SK-N-SH treated with all-trans-retinoic acid at 6 μM for 48 hours (cell line): ENCODE results near the gene CDK15.
"Not testable (repeated sequence)": the region's sequence is repeated elsewhere in the genome, so short reads cannot be mapped to it uniquely, and the experiment has no call there.

Experiments
- ATAC-seq: fragments of 200-7000 bp; cut with Tn5 transposase; 3 replicates; pipeline ENCODE4 v1.9.1; 2020; ENCODE audit warnings: mild to moderate bottlenecking, moderate library complexity
- ARNTL ChIP-seq: fragments of 450-650 bp; formaldehyde crosslinking; IDR thresholded peaks from 2 replicates; pipeline ENCODE4 v1.5.0; 2020; ENCODE audit warnings: low read depth, mild to moderate bottlenecking, moderate library complexity, borderline replicate concordance
- BACH2 ChIP-seq: fragments of 250-450 bp; sonication (Bioruptor Pico); IDR thresholded peaks from 2 replicates; pipeline ENCODE4 v1.9.0; 2021; ENCODE audit warnings: mild to moderate bottlenecking, borderline replicate concordance
- CSDC2 ChIP-seq: fragments of 250-450 bp; sonication (Bioruptor Pico); IDR thresholded peaks from 2 replicates; pipeline ENCODE4 v1.5.0; 2020; ENCODE audit warnings: mild to moderate bottlenecking, moderate library complexity
- GLIS3 ChIP-seq: fragments of 250-450 bp; sonication (Bioruptor Pico); IDR thresholded peaks from 2 replicates; pipeline ENCODE4 v1.5.0; 2020; ENCODE audit warnings: mild to moderate bottlenecking, moderate library complexity
- OSR1 ChIP-seq: fragments of 250-450 bp; sonication (Bioruptor Pico); IDR thresholded peaks from 2 replicates; pipeline ENCODE4 v1.8.0; 2022; ENCODE audit warnings: moderate library complexity, mild to moderate bottlenecking, inconsistent platforms
- PPARA ChIP-seq: fragments of 250-450 bp; sonication (Bioruptor Pico); IDR thresholded peaks from 2 replicates; pipeline ENCODE4 v1.5.0; 2020; ENCODE audit warnings: mild to moderate bottlenecking, borderline replicate concordance
- RARB ChIP-seq: fragments of 250-450 bp; sonication (Bioruptor Pico); IDR thresholded peaks from 2 replicates; pipeline ENCODE4 v1.8.0; 2021; ENCODE audit warnings: mild to moderate bottlenecking, moderate library complexity
- SNAI2 ChIP-seq: fragments of 250-450 bp; sonication (Bioruptor Pico); IDR thresholded peaks from 2 replicates; pipeline ENCODE4 v1.5.0; 2020; ENCODE audit warnings: mild to moderate bottlenecking, moderate library complexity
- TCF4 ChIP-seq: fragments of 250-450 bp; sonication (Bioruptor Pico); IDR thresholded peaks from 2 replicates; pipeline ENCODE4 v1.8.0; 2021; ENCODE audit warnings: mild to moderate bottlenecking, moderate library complexity, borderline replicate concordance
- ZC3H10 ChIP-seq: fragments of 250-450 bp; sonication (Bioruptor Pico); IDR thresholded peaks from 2 replicates; pipeline ENCODE4 v1.5.1; 2021; ENCODE audit warnings: mild to moderate bottlenecking, moderate library complexity
- ZFP30 ChIP-seq: fragments of 450-650 bp; formaldehyde crosslinking; IDR thresholded peaks from 2 replicates; pipeline ENCODE4 v1.5.0; 2022; ENCODE audit warnings: mild to moderate bottlenecking, moderate library complexity
- ZNF70 ChIP-seq: fragments of 450-650 bp; formaldehyde crosslinking; IDR thresholded peaks from 2 replicates; pipeline ENCODE4 v1.5.0; 2020; ENCODE audit warnings: mild to moderate bottlenecking, moderate library complexity
- ZNF8 ChIP-seq: fragments of 450-650 bp; formaldehyde crosslinking; IDR thresholded peaks from 2 replicates; pipeline ENCODE4 v1.5.0; 2020; ENCODE audit warnings: mild to moderate bottlenecking, moderate library complexity
- TF ChIP-seq, protein P1 (sequence below): fragments of 250-450 bp; sonication (Bioruptor Pico); IDR thresholded peaks from 2 replicates; pipeline ENCODE4 v1.8.0; 2021; ENCODE audit warnings: low read depth, mild to moderate bottlenecking, moderate library complexity, borderline replicate concordance
- TF ChIP-seq, protein P2 (sequence below): fragments of 250-450 bp; sonication (Bioruptor Pico); IDR thresholded peaks from 2 replicates; pipeline ENCODE4 v1.8.0; 2020; ENCODE audit warnings: mild to moderate bottlenecking, moderate library complexity, borderline replicate concordance
- TF ChIP-seq, protein P3 (sequence below): fragments of 250-450 bp; sonication (Bioruptor Pico); IDR thresholded peaks from 2 replicates; pipeline ENCODE4 v1.5.1; 2020; ENCODE audit warnings: low read depth, mild to moderate bottlenecking, moderate library complexity
- TF ChIP-seq, protein P4 (sequence below): fragments of 250-450 bp; sonication (Bioruptor Pico); IDR thresholded peaks from 2 replicates; pipeline ENCODE4 v1.5.0; 2020; ENCODE audit warnings: mild to moderate bottlenecking, moderate library complexity
- TF ChIP-seq, protein P5 (sequence below): fragments of 250-450 bp; sonication (Bioruptor Pico); IDR thresholded peaks from 2 replicates; pipeline ENCODE4 v1.5.1; 2021; ENCODE audit warnings: mild to moderate bottlenecking, moderate library complexity

CDK15 gene

DNA sequence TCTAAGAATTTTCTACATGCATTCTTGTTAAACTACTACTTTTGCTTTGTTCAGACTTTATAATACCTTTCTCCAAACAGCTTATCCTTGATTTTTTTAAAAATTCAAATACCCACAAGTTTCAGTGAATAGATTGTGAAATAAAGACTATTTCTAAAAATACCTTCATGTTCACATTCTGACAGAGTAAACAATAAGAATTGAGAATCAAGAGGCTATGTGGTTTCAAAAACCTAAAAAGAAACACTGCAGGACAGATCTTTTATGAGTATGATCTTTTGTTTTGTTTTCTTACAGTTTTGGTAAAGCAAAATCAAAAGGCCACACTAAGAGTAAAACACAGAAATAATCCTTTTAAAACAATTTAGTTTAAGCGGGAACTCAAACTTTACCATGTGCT lies 46.8 kb upstream of the CDK15 start:
- ATAC-seq = no peak
- TF ChIP-seq ZNF70 (CRISPR knock-in tag) (no peak), CSDC2 (CRISPR knock-in tag) (no peak), ZFP30 (CRISPR knock-in tag) (no peak), OSR1 (CRISPR knock-in tag) (no peak), ARNTL (CRISPR knock-in tag) (no peak), GLIS3 (CRISPR knock-in tag) (no peak), PPARA (no peak), BACH2 (CRISPR knock-in tag) (no peak)
- TF ChIP-seq, protein P1, sequence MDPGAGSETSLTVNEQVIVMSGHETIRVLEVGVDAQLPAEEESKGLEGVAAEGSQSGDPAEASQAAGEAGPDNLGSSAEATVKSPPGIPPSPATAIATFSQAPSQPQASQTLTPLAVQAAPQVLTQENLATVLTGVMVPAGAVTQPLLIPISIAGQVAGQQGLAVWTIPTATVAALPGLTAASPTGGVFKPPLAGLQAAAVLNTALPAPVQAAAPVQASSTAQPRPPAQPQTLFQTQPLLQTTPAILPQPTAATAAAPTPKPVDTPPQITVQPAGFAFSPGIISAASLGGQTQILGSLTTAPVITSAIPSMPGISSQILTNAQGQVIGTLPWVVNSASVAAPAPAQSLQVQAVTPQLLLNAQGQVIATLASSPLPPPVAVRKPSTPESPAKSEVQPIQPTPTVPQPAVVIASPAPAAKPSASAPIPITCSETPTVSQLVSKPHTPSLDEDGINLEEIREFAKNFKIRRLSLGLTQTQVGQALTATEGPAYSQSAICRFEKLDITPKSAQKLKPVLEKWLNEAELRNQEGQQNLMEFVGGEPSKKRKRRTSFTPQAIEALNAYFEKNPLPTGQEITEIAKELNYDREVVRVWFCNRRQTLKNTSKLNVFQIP (CRISPR knock-in tag) = no peak
- TF ChIP-seq, protein P2, sequence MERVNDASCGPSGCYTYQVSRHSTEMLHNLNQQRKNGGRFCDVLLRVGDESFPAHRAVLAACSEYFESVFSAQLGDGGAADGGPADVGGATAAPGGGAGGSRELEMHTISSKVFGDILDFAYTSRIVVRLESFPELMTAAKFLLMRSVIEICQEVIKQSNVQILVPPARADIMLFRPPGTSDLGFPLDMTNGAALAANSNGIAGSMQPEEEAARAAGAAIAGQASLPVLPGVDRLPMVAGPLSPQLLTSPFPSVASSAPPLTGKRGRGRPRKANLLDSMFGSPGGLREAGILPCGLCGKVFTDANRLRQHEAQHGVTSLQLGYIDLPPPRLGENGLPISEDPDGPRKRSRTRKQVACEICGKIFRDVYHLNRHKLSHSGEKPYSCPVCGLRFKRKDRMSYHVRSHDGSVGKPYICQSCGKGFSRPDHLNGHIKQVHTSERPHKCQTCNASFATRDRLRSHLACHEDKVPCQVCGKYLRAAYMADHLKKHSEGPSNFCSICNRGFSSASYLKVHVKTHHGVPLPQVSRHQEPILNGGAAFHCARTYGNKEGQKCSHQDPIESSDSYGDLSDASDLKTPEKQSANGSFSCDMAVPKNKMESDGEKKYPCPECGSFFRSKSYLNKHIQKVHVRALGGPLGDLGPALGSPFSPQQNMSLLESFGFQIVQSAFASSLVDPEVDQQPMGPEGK = no peak
- TF ChIP-seq, protein P3, sequence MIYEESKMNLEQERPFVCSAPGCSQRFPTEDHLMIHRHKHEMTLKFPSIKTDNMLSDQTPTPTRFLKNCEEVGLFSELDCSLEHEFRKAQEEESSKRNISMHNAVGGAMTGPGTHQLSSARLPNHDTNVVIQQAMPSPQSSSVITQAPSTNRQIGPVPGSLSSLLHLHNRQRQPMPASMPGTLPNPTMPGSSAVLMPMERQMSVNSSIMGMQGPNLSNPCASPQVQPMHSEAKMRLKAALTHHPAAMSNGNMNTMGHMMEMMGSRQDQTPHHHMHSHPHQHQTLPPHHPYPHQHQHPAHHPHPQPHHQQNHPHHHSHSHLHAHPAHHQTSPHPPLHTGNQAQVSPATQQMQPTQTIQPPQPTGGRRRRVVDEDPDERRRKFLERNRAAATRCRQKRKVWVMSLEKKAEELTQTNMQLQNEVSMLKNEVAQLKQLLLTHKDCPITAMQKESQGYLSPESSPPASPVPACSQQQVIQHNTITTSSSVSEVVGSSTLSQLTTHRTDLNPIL (CRISPR knock-in tag) = no peak
- TF ChIP-seq, protein P4, sequence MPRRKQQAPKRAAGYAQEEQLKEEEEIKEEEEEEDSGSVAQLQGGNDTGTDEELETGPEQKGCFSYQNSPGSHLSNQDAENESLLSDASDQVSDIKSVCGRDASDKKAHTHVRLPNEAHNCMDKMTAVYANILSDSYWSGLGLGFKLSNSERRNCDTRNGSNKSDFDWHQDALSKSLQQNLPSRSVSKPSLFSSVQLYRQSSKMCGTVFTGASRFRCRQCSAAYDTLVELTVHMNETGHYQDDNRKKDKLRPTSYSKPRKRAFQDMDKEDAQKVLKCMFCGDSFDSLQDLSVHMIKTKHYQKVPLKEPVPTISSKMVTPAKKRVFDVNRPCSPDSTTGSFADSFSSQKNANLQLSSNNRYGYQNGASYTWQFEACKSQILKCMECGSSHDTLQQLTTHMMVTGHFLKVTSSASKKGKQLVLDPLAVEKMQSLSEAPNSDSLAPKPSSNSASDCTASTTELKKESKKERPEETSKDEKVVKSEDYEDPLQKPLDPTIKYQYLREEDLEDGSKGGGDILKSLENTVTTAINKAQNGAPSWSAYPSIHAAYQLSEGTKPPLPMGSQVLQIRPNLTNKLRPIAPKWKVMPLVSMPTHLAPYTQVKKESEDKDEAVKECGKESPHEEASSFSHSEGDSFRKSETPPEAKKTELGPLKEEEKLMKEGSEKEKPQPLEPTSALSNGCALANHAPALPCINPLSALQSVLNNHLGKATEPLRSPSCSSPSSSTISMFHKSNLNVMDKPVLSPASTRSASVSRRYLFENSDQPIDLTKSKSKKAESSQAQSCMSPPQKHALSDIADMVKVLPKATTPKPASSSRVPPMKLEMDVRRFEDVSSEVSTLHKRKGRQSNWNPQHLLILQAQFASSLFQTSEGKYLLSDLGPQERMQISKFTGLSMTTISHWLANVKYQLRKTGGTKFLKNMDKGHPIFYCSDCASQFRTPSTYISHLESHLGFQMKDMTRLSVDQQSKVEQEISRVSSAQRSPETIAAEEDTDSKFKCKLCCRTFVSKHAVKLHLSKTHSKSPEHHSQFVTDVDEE (CRISPR knock-in tag) = no peak
- TF ChIP-seq, protein P5, sequence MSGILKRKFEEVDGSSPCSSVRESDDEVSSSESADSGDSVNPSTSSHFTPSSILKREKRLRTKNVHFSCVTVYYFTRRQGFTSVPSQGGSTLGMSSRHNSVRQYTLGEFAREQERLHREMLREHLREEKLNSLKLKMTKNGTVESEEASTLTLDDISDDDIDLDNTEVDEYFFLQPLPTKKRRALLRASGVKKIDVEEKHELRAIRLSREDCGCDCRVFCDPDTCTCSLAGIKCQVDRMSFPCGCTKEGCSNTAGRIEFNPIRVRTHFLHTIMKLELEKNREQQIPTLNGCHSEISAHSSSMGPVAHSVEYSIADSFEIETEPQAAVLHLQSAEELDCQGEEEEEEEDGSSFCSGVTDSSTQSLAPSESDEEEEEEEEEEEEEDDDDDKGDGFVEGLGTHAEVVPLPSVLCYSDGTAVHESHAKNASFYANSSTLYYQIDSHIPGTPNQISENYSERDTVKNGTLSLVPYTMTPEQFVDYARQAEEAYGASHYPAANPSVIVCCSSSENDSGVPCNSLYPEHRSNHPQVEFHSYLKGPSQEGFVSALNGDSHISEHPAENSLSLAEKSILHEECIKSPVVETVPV (CRISPR knock-in tag) = no peak

DNA sequence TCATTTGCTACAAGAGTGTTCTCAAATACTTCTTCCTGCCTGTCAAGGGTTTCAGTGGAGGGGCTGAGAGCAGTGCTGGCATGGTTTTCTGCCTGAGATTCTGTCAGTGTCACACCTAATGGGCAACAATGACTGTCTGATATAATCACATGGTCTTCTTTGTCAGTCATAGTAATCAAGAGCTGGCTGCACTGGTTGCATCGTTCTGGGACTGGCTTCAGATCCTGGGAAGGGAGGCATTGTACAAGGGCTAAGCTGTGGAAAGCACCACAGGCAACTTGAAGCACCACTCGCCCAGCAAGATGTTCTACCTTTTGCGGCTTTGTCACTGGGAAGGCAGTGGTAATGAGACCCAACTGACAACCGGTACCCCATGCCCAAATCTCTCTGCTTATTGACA lies 45.2 kb upstream of the CDK15 start:
- TF ChIP-seq SNAI2 (no peak), BACH2 (CRISPR knock-in tag) (no peak), OSR1 (CRISPR knock-in tag) (no peak)
- TF ChIP-seq, protein P3 (CRISPR knock-in tag) = no peak
- no peak for ATAC-seq

DNA sequence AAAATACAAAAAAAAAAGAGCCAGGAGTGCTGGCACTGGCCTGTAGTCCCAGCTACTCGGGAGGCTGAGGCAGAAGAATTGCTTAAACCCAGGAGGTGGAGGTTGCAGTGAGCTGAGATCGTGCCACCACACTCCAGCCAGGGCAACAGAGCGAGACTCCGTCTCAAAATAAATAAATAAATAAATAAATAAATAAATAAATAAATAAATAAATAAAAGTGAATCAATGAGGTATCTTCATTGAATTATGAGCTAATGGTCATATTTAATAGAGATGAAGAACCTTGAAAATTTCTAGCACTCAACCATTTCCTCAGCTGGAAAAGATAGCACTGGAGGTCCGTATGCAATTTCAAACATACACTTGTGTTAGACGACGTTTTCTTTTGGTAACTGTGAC lies 41.9 kb upstream of the CDK15 start:
- not testable (repeated sequence) for ATAC-seq

DNA sequence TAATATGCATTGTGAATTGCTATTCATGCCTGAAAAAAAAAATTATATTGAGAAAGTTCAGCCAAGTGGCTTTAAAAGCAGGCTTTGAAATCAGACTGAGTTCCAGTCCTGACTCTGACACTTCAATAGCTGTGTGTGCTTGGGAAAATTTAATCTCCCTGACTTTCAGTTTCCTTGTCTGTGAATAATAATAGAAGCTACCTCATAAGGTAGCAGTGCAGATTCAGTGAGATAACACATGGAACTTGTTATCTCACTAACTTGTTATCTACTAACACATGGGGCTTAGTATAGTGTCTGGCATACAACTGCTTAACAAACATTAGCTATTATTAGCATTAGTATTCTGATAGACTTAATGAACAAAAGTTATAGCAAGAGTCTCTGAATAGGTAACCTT lies 40.5 kb upstream of the CDK15 start:
- no peak for ATAC-seq
- TF ChIP-seq, protein P1 (CRISPR knock-in tag) = no peak
- TF ChIP-seq ZC3H10 (no peak), CSDC2 (CRISPR knock-in tag) (no peak), RARB (no peak), PPARA (no peak), ZFP30 (CRISPR knock-in tag) (no peak), OSR1 (CRISPR knock-in tag) (no peak), BACH2 (CRISPR knock-in tag) (no peak), TCF4 (CRISPR knock-in tag) (no peak), ZNF70 (CRISPR knock-in tag) (no peak), ZNF8 (CRISPR knock-in tag) (no peak)
- TF ChIP-seq, protein P5 (CRISPR knock-in tag) = no peak
- TF ChIP-seq, protein P3 (CRISPR knock-in tag) = no peak
